ENCODE results near the gene SAG. TPM values are rescaled to one million over a fixed set of nuclear protein-coding genes. Genes with fewer than 3 reads are reported as not detected.

SAG gene
- total RNA-seq, 1 donor from 2014 or later, result not detected

DNA sequence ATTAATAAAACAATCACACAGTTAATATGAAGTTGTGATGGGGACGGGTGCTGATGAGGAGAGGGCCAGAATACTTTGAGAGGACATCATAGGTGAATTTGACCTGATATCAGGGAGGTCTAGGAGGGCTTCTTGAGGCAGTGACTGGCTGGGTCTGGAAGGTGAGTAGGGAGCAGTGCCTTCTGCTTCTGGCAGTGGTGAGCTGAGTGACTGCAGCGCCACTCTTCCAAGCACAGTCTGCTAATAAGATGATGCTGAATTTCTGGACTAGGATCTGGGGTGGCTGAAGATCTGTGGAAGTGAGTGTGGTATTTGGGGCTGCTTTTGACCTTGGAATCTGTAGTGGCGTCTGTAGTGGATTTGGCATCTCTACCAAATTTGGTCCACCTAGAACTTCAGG, 52.2 kb downstream of the SAG start:
- Mint-ChIP-seq H3K4me1 (ENCODE audit: low read depth, unreplicated experiment) (peaks cover 23% of the 10 kb centered on the region), H3K27me3 (ENCODE audit: unreplicated experiment) (peaks cover 4% of the 10 kb centered on the region)
- DNase-seq, result no peak

DNA sequence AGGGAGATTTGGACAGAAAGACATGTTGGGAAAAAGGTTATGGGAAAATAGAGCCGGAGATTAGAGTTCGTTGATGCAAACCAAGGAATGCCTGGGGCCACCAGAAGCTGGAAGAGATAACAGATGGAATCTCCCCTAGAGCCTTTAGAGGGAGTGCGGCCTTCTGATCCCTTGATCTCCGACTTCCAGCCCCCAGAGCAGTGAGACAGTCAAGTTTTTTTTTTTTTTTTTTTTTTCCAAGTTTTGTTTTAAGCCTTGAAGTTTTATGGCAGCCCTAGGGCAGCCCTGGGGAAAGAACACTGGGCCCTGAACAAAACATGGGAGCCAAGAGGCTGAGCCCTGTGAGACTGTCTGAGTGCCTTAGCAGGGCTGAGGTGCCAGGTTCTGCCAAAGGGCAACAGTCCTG, 53.2 kb downstream of the SAG start:
- Mint-ChIP-seq H3K9me3 (ENCODE audit: unreplicated experiment) (no peaks in the 10 kb centered on the region), H3K27ac (ENCODE audit: unreplicated experiment) (peak overlapping the region; percentile 0)
- DNase-seq, result no peak

More for the DNA sequence above, 52.2 kb downstream of the SAG start:
- no peaks in the 10 kb centered on the region for H3K9me3 Mint-ChIP-seq (ENCODE audit: unreplicated experiment)
- no peak overlapping the region for H3K4me3 Mint-ChIP-seq (ENCODE audit: unreplicated experiment)
- H3K36me3 Mint-ChIP-seq (ENCODE audit: unreplicated experiment), result no peaks in the 10 kb centered on the region
- H3K27ac Mint-ChIP-seq (ENCODE audit: unreplicated experiment), result peak overlapping the region; percentile 14
- TF ChIP-seq, protein P1, sequence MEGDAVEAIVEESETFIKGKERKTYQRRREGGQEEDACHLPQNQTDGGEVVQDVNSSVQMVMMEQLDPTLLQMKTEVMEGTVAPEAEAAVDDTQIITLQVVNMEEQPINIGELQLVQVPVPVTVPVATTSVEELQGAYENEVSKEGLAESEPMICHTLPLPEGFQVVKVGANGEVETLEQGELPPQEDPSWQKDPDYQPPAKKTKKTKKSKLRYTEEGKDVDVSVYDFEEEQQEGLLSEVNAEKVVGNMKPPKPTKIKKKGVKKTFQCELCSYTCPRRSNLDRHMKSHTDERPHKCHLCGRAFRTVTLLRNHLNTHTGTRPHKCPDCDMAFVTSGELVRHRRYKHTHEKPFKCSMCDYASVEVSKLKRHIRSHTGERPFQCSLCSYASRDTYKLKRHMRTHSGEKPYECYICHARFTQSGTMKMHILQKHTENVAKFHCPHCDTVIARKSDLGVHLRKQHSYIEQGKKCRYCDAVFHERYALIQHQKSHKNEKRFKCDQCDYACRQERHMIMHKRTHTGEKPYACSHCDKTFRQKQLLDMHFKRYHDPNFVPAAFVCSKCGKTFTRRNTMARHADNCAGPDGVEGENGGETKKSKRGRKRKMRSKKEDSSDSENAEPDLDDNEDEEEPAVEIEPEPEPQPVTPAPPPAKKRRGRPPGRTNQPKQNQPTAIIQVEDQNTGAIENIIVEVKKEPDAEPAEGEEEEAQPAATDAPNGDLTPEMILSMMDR (IDR thresholded peaks at IDR 0.05; ENCODE audit: partially characterized antibody, unreplicated experiment), result no peak

DNA sequence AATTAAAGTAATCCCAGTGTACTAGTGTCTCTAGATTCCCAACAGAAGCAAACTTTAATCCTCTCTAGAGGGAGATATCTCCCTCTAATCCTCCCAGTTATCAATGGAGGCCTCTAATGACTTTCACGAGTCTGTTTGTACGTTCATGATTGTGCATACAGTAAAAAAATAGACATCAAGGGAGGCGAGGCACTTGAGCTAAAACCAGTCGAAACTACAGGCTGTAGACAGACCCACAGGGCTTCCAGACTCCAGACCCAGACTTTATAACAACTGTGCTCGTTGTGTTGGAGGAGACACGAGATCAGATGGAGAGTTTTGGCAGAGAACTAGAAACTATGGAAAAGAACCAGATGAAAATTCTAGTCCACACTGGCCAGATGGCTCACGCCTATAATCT, 53.7 kb downstream of the SAG start:
- DNase-seq, result no peak
- H3K9me3 Mint-ChIP-seq (ENCODE audit: unreplicated experiment), result no peaks in the 10 kb centered on the region
- H3K36me3 Mint-ChIP-seq (ENCODE audit: unreplicated experiment), result no peaks in the 10 kb centered on the region
- TF ChIP-seq, protein P1 (IDR thresholded peaks at IDR 0.05; ENCODE audit: partially characterized antibody, unreplicated experiment), result no peak
- H3K4me3 Mint-ChIP-seq (ENCODE audit: unreplicated experiment), result no peak overlapping the region
- peaks cover 20% of the 10 kb centered on the region for H3K4me1 Mint-ChIP-seq (ENCODE audit: low read depth, unreplicated experiment)
- H3K27me3 Mint-ChIP-seq (ENCODE audit: unreplicated experiment), result no peaks in the 10 kb centered on the region
- no peak overlapping the region for H3K27ac Mint-ChIP-seq (ENCODE audit: unreplicated experiment)

More for the DNA sequence above, 53.2 kb downstream of the SAG start:
- peaks cover 23% of the 10 kb centered on the region for H3K4me1 Mint-ChIP-seq (ENCODE audit: low read depth, unreplicated experiment)
- TF ChIP-seq, protein P1 (IDR thresholded peaks at IDR 0.05; ENCODE audit: partially characterized antibody, unreplicated experiment), result no peak
- no peaks in the 10 kb centered on the region for H3K27me3 Mint-ChIP-seq (ENCODE audit: unreplicated experiment)
- no peak overlapping the region for H3K4me3 Mint-ChIP-seq (ENCODE audit: unreplicated experiment)
- no peaks in the 10 kb centered on the region for H3K36me3 Mint-ChIP-seq (ENCODE audit: unreplicated experiment)

DNA sequence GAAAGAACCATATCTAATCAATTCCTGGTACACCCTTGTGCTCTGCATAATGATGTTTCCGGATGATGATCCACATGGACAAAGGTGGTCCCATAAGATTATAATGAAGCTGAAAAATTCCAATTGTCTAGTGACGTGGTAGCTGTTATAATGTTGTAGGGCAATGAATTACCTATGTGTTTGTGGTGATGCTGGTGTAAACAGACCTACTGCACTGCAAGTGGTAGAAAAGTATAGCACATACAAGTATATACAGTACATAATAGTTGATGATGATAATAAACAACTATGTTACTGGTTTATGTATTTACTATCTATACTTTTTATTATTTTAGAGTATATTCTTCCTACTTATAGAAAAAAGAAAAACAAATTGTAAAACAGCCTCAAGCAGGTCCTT, 55.1 kb downstream of the SAG start:
- Mint-ChIP-seq H3K36me3 (ENCODE audit: unreplicated experiment) (no peaks in the 10 kb centered on the region), H3K27ac (ENCODE audit: unreplicated experiment) (no peak overlapping the region), H3K4me1 (ENCODE audit: low read depth, unreplicated experiment) (peaks cover 16% of the 10 kb centered on the region), H3K4me3 (ENCODE audit: unreplicated experiment) (no peak overlapping the region), H3K9me3 (ENCODE audit: unreplicated experiment) (no peaks in the 10 kb centered on the region), H3K27me3 (ENCODE audit: unreplicated experiment) (no peaks in the 10 kb centered on the region)
- TF ChIP-seq, protein P1 (IDR thresholded peaks at IDR 0.05; ENCODE audit: partially characterized antibody, unreplicated experiment), result no peak
- no peak for DNase-seq

DNA sequence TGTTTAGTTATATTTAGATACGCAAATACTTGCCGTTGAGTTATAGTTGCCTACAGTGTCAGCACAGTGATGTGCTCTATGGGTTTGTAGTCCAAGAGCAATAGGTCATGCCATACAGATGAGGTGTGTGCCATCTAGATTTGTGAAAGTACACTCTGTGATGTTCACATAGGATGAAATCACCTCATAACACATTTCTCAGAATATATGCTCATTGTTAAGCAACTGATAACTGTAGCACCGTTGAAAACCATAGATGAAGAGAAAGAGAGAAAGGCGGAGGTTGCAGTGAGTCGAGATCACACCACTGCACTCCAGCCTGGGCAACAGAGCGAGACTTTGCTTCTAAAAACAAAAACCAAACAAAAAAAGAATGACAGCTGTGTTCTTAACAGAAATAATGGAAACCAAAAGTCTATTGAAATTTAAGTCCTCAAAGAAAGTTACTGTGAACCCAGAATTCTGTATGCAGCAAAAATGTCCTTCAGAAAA, 56.2 kb downstream of the SAG start:
- H3K4me1 Mint-ChIP-seq (ENCODE audit: low read depth, unreplicated experiment), result peaks cover 14% of the 10 kb centered on the region
- no peak overlapping the region for H3K4me3 Mint-ChIP-seq (ENCODE audit: unreplicated experiment)

More for the DNA sequence above, 56.2 kb downstream of the SAG start:
- H3K27me3 Mint-ChIP-seq (ENCODE audit: unreplicated experiment), result no peaks in the 10 kb centered on the region
- TF ChIP-seq, protein P1 (IDR thresholded peaks at IDR 0.05; ENCODE audit: partially characterized antibody, unreplicated experiment), result no peak
- H3K36me3 Mint-ChIP-seq (ENCODE audit: unreplicated experiment), result no peaks in the 10 kb centered on the region
- no peak for DNase-seq
- no peaks in the 10 kb centered on the region for H3K9me3 Mint-ChIP-seq (ENCODE audit: unreplicated experiment)
- H3K27ac Mint-ChIP-seq (ENCODE audit: unreplicated experiment), result no peak overlapping the region

All from glutamatergic neuron (in vitro differentiated cells).